OCI-LY1 (cell line): ENCODE measurements around the gene BCAR3.

ENCODE experiments used
- H2AFZ ChIP-seq: fragments of 200-600 bp; sonication (generic), shearing (Covaris generic); 2 replicates; pipeline ENCODE4 v1.6.0; 2014; ENCODE audit warnings: antibody characterized with exemption, mild to moderate bottlenecking, low read length
- H3F3A ChIP-seq: fragments of 200-600 bp; sonication (generic), shearing (Covaris generic); 2 replicates; pipeline ENCODE4 v1.6.0; 2014; ENCODE audit warnings: mild to moderate bottlenecking, antibody characterized with exemption, low read length, moderate library complexity; ENCODE audit not compliant: insufficient read depth
- H3K27ac ChIP-seq: fragments of 200-600 bp; sonication (generic); 2 replicates; pipeline ENCODE4 v1.5.1; 2014; ENCODE audit warnings: low read length, mixed run types, mild to moderate bottlenecking, low read depth; ENCODE audit not compliant: poor library complexity, severe bottlenecking
- H3K27me3 ChIP-seq: fragments of 200-600 bp; sonication (generic); 2 replicates; pipeline ENCODE4 v1.6.0; 2014; ENCODE audit warnings: antibody characterized with exemption, mild to moderate bottlenecking, low read length, moderate library complexity; ENCODE audit not compliant: insufficient read depth
- H3K36me3 ChIP-seq: fragments of 200-600 bp; sonication (generic); 2 replicates; pipeline ENCODE4 v1.6.1; 2014; ENCODE audit warnings: mild to moderate bottlenecking, antibody characterized with exemption, low read length, moderate library complexity, mixed read lengths; ENCODE audit not compliant: insufficient read depth
- H3K4me1 ChIP-seq: fragments of 200-600 bp; sonication (generic); 2 replicates; pipeline ENCODE4 v1.5.1; 2014; ENCODE audit warnings: mild to moderate bottlenecking, low read length, moderate library complexity; ENCODE audit not compliant: insufficient read depth, severe bottlenecking
- H3K4me2 ChIP-seq: fragments of 200-600 bp; sonication (generic), shearing (Covaris generic); 2 replicates; pipeline ENCODE4 v1.6.1; 2014; ENCODE audit warnings: low read length
- H3K4me3 ChIP-seq: fragments of 200-600 bp; sonication (generic); 2 replicates; pipeline ENCODE4 v1.5.1; 2014; ENCODE audit warnings: low read length, low read depth, mild to moderate bottlenecking, mixed read lengths; ENCODE audit not compliant: poor library complexity, severe bottlenecking
- H3K79me2 ChIP-seq: fragments of 200-600 bp; shearing (Covaris generic); 2 replicates; pipeline ENCODE4 v1.6.1; 2016; ENCODE audit warnings: mixed run types, low read length, mixed read lengths; ENCODE audit not compliant: insufficient read depth
- H3K9ac ChIP-seq: fragments of 200-600 bp; sonication (generic), shearing (Covaris generic); 2 replicates; pipeline ENCODE4 v1.6.1; 2014; ENCODE audit warnings: mild to moderate bottlenecking, low read length, mixed read lengths
- H3K9me2 ChIP-seq: fragments of 200-600 bp; sonication (generic), shearing (Covaris generic); 2 replicates; pipeline ENCODE4 v1.6.1; 2014; ENCODE audit warnings: low read depth, mild to moderate bottlenecking, low read length, mixed read lengths
- H3K9me3 ChIP-seq: fragments of 200-600 bp; shearing (Covaris generic); 2 replicates; pipeline ENCODE4 v1.6.1; 2014; ENCODE audit warnings: low read length, mixed read lengths
- H4K20me1 ChIP-seq: fragments of 200-600 bp; sonication (generic), shearing (Covaris generic); 2 replicates; pipeline ENCODE4 v1.6.0; 2016; ENCODE audit warnings: mild to moderate bottlenecking, low read length; ENCODE audit not compliant: insufficient read depth
- CTCF ChIP-seq: fragments of 200-600 bp; sonication (generic), shearing (Covaris generic); IDR thresholded peaks from 2 replicates; pipeline ENCODE4 v1.5.1; 2017; ENCODE audit warnings: mild to moderate bottlenecking, antibody characterized with exemption, low read length, moderate library complexity, mixed read lengths
- EZH2 ChIP-seq: fragments of 200-600 bp; sonication (generic), shearing (Covaris generic); IDR thresholded peaks from 2 replicates; pipeline ENCODE4 v1.8.0; 2017; ENCODE audit warnings: borderline replicate concordance, mixed run types, mild to moderate bottlenecking, antibody characterized with exemption, low read length, moderate library complexity, mixed read lengths

The BCAR3 gene

GRCh38 chr1:93601686-93602085 lies 80.0 kb downstream of the BCAR3 start:
- H3K4me1 ChIP-seq = no peaks in the 10 kb centered on the region
- H3K9ac ChIP-seq = no peak overlapping the region
- H3K36me3 ChIP-seq = no peaks in the 10 kb centered on the region
- TF ChIP-seq CTCF = no peak
- TF ChIP-seq EZH2 = no peak
- no peak overlapping the region for H3K4me2 ChIP-seq
- H3K27ac ChIP-seq = no peak overlapping the region
- no peaks in the 10 kb centered on the region for H3K79me2 ChIP-seq
- H3K9me3 ChIP-seq = no peaks in the 10 kb centered on the region
- no peaks in the 10 kb centered on the region for H3F3A ChIP-seq
- peaks cover 16% of the 10 kb centered on the region for H3K27me3 ChIP-seq
- no peaks in the 10 kb centered on the region for H4K20me1 ChIP-seq
- no peak overlapping the region for H3K4me3 ChIP-seq
- H2AFZ ChIP-seq = no peak overlapping the region
- no peaks in the 10 kb centered on the region for H3K9me2 ChIP-seq

GRCh38 chr1:93600663-93601062 lies 81.0 kb downstream of the BCAR3 start:
- H3K9ac ChIP-seq = no peak overlapping the region
- H3K9me2 ChIP-seq = no peaks in the 10 kb centered on the region
- H3K27me3 ChIP-seq = peaks cover 10% of the 10 kb centered on the region; the same call in 1 of the 2 replicates
- H3K4me1 ChIP-seq = no peaks in the 10 kb centered on the region
- H3F3A ChIP-seq = no peaks in the 10 kb centered on the region
- TF ChIP-seq CTCF (no peak), EZH2 (no peak)
- no peak overlapping the region for H3K4me3 ChIP-seq
- H3K79me2 ChIP-seq = no peaks in the 10 kb centered on the region
- no peak overlapping the region for H3K27ac ChIP-seq
- no peaks in the 10 kb centered on the region for H4K20me1 ChIP-seq
- H3K9me3 ChIP-seq = no peaks in the 10 kb centered on the region
- no peaks in the 10 kb centered on the region for H3K36me3 ChIP-seq
- H3K4me2 ChIP-seq = no peak overlapping the region
- H2AFZ ChIP-seq = no peak overlapping the region

GRCh38 chr1:93599479-93599878 lies 82.2 kb downstream of the BCAR3 start:
- Histone ChIP-seq H3K27ac (no peak overlapping the region), H3K4me2 (no peak overlapping the region), H3F3A (no peaks in the 10 kb centered on the region), H3K4me3 (no peak overlapping the region), H2AFZ (no peak overlapping the region), H3K9ac (no peak overlapping the region), H3K9me3 (no peaks in the 10 kb centered on the region), H3K36me3 (no peaks in the 10 kb centered on the region), H4K20me1 (no peaks in the 10 kb centered on the region), H3K4me1 (no peaks in the 10 kb centered on the region), H3K27me3 (0 out of 2 replicates have a peak, but pooled peaks cover 1% of the 10 kb centered on the region), H3K79me2 (no peaks in the 10 kb centered on the region), H3K9me2 (no peaks in the 10 kb centered on the region)
- no peak for TF ChIP-seq EZH2

- Histone ChIP-seq H3K4me1 (no peaks in the 10 kb centered on the region), H3K27ac (no peak overlapping the region), H3K4me2 (no peak overlapping the region), H3K4me3 (no peak overlapping the region), H3F3A (no peaks in the 10 kb centered on the region), H2AFZ (no peak overlapping the region), H3K9ac (no peak overlapping the region), H3K9me3 (no peaks in the 10 kb centered on the region), H3K36me3 (no peaks in the 10 kb centered on the region), H3K79me2 (no peaks in the 10 kb centered on the region), H4K20me1 (no peaks in the 10 kb centered on the region), H3K9me2 (no peaks in the 10 kb centered on the region), H3K27me3 (no peaks in the 10 kb centered on the region)
- no peak for TF ChIP-seq EZH2
- no peak for TF ChIP-seq CTCF
Measured at GRCh38 chr1:93598861-93599439, 82.7 kb downstream of the BCAR3 start.
